Measurements from ENCODE around the gene SCNN1B. TPM values are rescaled to one million over a fixed set of nuclear protein-coding genes. Genes with fewer than 3 reads are reported as not detected.
"Not testable (repeated sequence)": the region's sequence is repeated elsewhere in the genome, so short reads cannot be mapped to it uniquely, and the experiment has no call there.

Gene SCNN1B
- total RNA-seq, 1 experiment from 2014 or later = not detected

DNA sequence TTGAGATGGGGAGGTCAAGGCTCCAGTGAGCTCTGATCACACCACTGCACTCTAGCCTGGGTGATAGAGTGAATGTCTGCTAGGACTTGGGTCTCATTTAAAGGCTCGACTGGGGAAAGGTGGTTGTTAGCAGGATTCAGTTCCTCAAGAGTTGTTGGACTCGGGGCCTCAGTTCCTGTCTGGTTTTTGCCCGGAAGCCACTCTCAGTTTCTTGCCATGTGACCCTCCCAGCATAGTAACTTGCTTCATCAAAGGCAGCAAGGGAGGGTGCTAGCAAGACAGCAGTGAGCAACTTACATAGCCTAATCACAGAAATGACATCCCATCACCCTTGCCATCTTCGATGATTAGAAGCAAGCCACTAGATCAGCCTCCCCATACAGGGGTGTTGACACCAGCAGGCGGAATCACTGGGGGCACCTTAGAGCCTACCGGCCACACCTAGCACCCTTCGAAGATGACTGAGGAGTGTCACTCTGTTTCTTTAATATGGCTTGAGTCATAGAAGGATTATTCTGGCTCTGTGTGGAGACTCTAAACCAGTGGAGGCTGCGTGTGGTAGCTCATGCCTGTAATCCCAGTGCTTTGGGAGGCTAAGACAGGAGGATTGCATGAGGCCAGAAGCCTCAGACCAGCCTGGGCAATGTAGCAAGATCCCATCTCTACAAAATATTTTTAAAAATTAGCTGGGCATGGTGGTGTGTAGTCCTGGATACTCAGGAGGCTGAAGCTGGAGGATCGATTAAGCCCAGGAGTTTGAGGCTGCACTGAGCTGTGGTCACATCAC, 13.2 kb upstream of the SCNN1B start:
- DNase-seq (ENCODE audit: low read depth) = no peak

DNA sequence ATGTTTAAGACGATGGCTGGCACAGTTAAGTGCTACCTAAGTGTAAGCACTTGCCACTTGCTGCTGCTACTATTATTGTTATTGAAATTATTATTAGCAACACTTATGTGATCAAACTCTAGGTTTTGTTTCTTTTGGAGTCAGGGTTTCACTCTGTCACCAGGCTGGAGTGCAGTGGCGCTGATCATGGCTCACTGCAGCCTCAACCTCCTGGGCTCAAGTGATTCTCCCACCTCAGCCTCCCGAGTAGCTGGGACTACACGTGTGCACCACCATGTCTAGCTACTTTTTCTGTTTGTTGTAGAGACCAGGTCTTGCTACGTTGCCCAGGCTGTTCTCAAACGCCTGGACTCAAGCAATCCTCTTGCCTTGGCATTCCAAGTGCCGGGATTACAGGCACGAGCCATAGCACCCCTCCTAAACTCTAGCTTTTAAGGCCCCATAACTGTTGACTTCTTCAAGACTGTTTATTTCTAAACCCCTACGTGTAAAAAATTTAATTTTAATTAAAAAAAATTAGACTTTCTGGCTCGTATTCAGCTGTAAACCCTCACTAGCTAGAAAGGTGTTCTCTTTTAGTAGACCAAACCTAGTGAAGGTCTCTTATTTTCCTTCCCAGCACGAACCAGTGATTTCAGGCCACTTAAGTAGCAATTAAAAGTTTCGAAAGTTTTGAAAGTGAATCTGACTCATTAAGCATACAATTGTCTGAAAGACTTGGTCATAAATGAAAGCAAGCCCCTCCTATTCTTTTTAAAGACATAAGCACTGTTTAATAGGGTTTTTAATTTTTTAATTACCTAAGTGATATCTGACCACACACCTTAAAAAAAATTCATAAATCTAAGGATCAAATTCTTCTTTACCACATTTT, 11.7 kb upstream of the SCNN1B start:
- DNase-seq (ENCODE audit: low read depth) = no peak

DNA sequence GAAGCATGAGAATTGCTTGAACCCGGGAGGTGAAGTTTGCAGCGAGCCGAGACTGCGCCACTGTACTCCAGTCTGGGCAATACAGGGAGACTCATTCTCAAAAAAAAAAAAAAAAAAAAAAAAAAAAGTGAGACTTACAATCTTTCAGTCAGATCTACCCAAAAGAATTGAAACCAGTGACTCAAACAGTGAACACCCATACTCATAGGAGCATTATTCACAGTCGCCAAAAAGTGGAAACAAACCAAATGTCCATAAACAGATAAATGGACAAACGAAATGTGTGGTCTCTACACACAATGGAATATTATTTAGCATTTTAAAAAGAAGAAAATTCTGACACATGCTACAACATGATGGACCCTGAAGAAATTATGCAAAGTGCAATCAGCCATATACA, 9.1 kb upstream of the SCNN1B start:
- DNase-seq (ENCODE audit: low read depth) = no peak

- DNase-seq (ENCODE audit: low read depth) = no peak
Measured at GRCh38 chr16:23294260-23294659, 7.8 kb upstream of the SCNN1B start.

DNA sequence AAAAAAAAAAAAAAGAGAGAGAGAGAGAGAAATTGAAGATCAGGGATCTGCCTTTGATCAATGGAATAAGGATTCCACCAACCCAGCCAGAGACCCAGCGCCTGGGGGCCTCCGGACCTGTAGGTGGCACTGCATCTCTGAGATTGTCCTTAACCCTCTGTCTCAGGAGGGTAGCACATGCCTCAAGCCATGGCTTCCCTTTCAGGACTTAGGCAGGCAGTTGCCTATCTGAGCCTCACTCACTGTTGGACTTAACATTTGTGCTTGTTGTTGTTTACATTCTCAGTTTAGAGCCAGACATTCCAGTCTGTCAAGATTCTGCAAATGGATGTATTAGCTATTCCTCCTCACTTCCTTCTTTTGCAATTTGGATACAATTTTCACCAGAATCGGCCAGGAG, 5.1 kb upstream of the SCNN1B start:
- no peak for DNase-seq (ENCODE audit: low read depth)

DNA sequence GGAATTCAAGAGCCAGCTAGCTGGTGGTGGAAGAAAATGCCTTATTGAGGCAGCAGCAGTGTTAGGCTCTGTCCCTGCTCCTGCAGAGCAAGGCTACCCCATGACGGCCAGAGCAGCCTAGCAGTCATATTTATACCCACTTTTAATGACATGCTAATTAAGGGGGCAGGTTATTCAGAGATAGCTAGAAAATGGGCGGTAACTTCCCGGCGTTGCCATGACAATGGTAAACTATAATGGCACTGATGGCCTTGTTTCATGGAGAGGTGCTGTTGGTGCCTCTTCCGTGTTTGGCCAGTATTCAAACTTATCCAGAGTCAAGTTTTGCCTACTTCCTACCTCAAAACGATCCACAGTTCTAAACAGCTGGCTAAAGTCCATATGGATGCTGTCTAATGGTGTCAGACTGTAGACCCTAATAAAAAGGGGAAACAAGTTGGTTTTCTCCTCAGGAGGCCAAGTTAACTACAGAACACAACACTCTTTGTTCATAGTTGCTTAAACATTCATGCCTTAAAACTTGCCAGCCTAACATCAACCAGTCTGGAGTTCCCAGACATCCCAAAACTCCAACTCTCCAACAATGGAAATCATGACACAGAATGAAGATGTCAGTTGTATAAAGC, 3.7 kb upstream of the SCNN1B start:
- DNase-seq (ENCODE audit: low read depth) = no peak

DNA sequence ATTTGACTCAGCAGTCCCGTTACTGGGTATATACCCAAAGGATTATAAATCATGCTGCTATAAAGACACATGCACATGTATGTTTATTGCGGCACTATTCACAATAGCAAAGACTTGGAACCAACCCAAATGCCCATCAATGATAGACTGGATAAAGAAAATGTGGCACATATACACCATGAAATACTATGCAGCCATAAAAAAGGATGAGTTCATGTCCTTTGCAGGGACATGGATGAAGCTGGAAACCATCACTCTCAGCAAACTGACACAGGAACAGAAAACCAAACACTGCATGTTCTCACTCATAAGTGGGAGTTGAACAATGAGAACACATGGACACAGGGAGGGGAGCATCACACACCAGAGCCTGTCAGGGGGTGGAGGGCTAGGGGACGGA, 2.3 kb upstream of the SCNN1B start:
- not testable (repeated sequence) for DNase-seq (ENCODE audit: low read depth)

DNA sequence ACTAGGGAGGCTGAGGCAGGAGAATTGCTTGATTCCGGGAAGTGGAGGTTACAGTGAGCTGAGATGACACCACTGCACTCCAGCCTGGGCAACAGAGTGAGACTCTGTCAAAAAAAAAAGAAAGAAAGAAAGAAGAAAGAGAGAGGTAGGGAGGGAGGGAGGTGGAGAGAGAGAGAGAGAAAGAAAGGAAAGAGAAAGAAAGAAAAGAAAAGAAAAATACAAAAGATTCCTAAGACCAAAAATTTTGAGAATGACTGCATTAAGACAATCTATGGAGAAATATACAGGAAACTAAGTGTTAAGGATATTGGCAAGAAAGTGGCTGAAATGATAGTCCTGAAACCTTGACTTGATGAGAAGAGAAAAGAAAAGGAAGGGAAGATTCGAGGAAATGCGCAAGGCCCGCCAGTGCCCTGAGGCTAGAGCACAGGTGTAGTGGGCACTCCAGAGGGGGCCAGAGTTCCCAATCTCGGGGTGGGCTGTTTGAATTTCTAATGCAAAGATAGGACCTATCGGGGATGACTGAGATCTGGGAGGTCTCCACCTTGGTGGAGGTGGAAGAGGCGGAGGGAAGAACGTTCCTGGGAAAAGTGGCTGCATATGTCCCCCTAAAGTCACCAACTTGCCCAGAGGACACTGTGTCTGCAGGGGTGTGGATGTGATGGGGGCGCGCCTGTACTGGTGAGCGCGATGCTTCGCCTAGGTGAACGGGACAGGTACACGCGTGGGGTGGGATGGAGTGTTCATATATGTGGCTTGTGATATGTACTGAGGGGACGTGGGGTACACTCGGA, 654 bp upstream of the SCNN1B start:
- DNase-seq (ENCODE audit: low read depth) = no peak

GRCh38 chr16:23303685-23304084, 1.6 kb downstream of the SCNN1B start:
- no peak for DNase-seq (ENCODE audit: low read depth)

DNA sequence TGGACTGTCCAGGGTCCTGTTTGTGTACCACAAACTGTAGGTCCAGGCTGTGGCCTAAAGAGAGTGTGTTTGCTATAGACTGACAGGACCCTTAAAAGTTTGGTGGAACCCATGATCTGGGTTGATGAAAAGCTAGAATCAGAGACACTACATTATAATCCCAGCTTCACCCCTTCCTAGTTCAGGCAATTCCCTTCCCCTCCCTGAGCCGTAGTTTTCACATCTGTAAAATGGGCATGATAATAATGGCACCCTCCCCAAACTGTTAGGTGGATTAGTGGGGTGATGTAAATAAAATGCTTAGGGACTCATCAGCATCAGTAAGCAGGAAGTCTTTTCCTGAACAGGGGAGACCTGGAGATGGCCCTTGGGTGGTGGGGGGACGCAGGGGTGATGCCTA, 2.5 kb downstream of the SCNN1B start:
- DNase-seq (ENCODE audit: low read depth) = no peak

DNA sequence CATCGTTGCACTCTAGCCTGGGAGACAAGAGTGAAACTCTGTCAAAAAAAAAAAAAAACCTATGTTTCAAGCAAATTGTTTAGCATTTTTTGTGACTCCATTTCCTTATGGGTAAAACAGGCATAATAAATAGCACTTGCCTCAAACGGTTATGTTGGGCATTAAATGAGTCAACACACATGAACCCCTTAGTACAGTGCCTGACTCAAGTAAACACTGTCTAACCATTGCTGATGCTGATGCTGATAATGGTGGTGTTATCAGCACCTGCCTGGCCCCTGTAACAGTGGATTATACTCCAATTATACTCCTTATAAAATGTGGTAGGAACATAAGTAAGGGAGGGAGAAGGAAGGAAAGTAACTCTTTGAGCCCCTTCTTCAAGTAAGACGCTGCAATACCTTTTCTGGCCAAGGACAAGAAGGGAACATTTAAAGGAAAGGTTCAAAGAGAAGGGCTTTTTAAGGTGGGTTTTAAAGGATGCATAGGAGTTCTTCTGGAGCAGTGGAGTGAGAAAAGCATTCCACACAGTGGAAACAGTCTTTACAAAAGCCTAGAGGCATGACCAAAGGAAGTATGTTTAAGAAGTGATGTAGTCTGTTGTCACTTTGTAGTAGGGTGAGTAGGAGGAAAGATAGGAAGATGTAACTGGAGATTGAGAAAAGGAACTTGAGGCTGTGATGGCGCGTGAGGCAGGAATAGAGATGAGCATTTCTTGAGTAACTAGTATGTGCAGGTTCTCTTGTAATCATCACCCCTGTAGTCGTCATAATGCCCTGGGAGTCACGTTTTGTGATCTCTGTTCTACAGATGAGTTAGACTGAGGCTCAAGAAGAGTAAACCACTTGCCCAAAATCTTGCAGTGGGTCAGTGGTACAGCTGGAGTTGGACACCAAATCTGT, 4.3 kb downstream of the SCNN1B start:
- DNase-seq (ENCODE audit: low read depth) = no peak

GRCh38 chr16:23310217-23310616, 8.1 kb downstream of the SCNN1B start:
- DNase-seq (ENCODE audit: low read depth) = no peak

DNA sequence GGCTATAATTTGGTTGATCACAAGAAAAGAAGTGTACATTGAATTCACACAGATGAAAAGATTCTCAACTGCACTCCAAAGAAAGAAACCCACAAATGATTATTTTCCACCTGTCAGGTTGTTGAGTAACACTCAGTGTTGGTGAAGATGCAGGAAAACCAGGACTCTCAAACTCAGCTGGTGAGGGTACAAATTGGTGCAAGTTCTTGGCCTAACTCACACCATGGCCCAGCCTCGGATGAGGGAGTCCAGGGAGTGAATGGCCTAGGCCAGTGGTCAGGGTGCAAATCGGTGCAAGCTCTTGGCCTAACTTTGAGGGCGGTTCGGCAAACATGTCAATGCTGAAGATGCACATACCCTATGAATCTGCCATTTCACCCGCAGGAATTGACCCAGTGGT, 8.6 kb downstream of the SCNN1B start:
- no peak for DNase-seq (ENCODE audit: low read depth)

DNA sequence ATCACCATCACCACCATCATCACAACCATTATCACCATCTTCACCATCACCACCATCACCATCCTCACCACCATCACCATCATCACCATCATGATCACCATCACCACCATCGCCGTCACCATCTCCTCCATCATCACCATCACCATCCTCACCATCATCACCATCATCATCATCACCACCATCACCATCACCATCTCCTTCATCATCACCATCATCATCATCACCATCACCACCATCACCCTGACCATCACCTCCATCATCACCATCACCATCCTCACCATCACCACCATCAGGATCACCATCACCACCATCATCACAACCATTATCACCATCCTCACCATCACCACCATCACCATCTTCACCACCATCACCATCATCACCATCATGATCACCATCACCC, 14.1 kb downstream of the SCNN1B start:
- no peak for DNase-seq (ENCODE audit: low read depth)

- DNase-seq (ENCODE audit: low read depth) = no peak
Measured at GRCh38 chr16:23316634-23317265, 14.6 kb downstream of the SCNN1B start.

- DNase-seq (ENCODE audit: low read depth) = peak; percentile 55
Measured at GRCh38 chr16:23317266-23317661, 15.2 kb downstream of the SCNN1B start.

DNA sequence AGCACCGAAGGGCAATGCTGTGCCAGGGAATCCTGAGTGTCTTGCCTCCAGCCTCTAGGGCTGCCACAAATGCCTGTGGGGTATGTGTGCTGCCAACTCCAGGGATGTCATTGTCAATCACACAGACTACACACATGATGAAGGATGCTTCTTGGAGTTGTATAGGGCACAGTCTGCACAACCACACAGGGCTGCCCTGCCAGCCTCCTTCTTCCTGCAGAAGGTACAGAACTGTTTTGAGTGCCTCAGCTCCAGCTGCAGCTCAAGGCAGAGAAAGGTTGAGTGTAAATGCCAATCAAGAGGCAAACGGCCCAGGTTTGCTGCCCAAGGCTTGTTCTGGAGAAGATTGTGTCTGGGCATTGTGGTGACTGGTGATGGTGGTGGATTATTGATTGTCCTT, 15.6 kb downstream of the SCNN1B start:
- DNase-seq (ENCODE audit: low read depth) = no peak

GRCh38 chr16:23318639-23319038, 16.5 kb downstream of the SCNN1B start:
- DNase-seq (ENCODE audit: low read depth) = no peak

DNA sequence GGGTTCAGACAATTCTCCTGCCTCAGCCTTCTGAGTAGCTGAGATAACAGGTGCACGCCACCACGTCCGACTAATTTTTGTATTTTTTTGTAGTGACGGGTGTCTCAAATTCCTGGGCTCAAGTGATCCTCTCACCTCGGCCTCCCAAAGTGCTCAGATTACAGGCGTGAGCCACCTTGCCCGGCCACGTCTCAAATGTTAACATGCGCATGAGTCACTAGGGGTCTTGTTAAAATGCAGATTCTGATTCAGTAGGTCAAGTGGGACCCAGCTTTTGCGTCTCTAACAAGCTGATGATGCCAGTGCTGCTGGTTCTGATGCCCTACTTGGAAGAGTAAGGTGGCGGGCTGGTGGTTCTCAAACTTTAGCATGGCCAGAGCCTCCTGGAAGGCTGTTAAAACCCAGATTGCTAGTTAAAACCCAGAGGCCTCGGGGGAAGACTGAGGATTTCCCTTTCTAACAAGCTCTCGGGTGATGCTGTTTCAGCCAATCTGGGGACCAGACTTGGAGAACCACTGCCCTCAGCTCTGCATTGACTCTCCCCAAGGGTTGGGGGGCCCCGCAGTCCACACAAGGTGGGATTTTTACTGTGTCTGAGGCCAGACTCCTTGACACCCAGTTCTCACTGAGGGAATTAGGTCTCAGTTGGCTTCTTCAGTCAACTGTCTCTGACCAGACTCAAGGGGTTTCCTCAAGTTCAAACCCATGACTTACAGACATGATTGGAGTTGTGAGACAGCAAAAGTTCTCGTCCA, 17.9 kb downstream of the SCNN1B start:
- DNase-seq (ENCODE audit: low read depth) = no peak

DNA sequence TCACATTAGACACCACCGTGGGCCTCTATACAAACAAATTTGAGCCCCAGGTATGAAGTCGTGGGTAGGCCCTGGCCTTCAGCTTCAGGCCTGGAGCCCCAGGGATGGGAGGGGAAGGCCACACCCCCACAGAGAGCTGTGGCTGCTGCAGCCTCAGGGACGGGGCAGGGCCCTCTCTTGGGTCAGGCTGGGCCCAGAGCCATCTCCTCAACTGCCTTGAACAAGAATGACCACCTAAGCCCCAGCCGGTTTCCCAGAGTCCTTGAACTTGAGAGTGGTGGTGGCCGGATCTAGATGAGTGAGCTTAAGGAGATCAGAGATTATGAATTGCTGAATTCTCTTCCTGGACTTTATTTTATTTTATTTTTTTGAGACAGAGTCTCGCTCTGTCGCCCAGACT, 18.6 kb downstream of the SCNN1B start:
- DNase-seq (ENCODE audit: low read depth) = no peak
